ENCODE results near the gene TTC1.

Gene TTC1

DNA sequence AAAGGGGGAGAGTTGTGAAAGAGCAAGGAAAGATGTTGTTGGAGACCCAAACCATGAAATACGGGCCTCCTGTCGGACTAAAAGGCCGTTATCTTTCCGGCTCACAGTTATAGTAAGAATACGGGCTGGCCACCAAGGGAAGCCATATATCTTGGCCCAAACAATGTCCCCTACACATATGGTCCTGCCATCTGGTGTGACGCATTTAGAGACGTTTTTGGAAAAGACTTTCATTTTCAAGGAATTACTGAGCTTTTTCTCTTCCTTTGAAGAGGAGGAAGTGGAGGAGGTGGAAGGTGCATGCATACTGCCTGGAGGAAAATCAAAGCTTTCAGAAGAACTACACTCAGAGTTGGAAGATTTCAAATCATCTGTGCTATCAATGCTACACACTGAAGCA is 83.6 kb downstream of the TTC1 start:
- Histone ChIP-seq H4K20me1 (ENCODE audit: insufficient read depth, low read length, poor library complexity, severe bottlenecking) (no peaks in the 10 kb centered on the region), H3K79me2 (ENCODE audit: insufficient read depth, low read length) (no peaks in the 10 kb centered on the region), H3K36me3 (ENCODE audit: insufficient read depth, low read length) (peaks cover 20% of the 10 kb centered on the region; the same call in 1 of the 2 replicates), H3K9me3 (ENCODE audit: insufficient read depth, low read depth, low read length) (no peaks in the 10 kb centered on the region), H3K4me2 (ENCODE audit: low read depth, low read length, poor library complexity, severe bottlenecking) (no peak overlapping the region), H3F3A (ENCODE audit: low read depth) (no peaks in the 10 kb centered on the region), H3K4me1 (ENCODE audit: insufficient read depth, low read length, poor library complexity, severe bottlenecking) (no peaks in the 10 kb centered on the region), H3K4me3 (ENCODE audit: low read length, poor library complexity, severe bottlenecking) (no peak overlapping the region), H3K9ac (ENCODE audit: low read depth, low read length, poor library complexity, severe bottlenecking) (no peak overlapping the region), H3K9me2 (replicated peaks; ENCODE audit: low read depth, low read length) (no peaks in the 10 kb centered on the region), H2AFZ (ENCODE audit: low read length) (no peak overlapping the region), H3K27me3 (ENCODE audit: insufficient read depth, low read length, poor library complexity, severe bottlenecking) (no peaks in the 10 kb centered on the region)
- TF ChIP-seq EZH2phosphoT487 (IDR thresholded peaks at IDR 0.05; ENCODE audit: borderline replicate concordance) (no peak), CTCF (conservative IDR thresholded peaks at IDR 0.05; ENCODE audit: low read length) (no peak)

DNA sequence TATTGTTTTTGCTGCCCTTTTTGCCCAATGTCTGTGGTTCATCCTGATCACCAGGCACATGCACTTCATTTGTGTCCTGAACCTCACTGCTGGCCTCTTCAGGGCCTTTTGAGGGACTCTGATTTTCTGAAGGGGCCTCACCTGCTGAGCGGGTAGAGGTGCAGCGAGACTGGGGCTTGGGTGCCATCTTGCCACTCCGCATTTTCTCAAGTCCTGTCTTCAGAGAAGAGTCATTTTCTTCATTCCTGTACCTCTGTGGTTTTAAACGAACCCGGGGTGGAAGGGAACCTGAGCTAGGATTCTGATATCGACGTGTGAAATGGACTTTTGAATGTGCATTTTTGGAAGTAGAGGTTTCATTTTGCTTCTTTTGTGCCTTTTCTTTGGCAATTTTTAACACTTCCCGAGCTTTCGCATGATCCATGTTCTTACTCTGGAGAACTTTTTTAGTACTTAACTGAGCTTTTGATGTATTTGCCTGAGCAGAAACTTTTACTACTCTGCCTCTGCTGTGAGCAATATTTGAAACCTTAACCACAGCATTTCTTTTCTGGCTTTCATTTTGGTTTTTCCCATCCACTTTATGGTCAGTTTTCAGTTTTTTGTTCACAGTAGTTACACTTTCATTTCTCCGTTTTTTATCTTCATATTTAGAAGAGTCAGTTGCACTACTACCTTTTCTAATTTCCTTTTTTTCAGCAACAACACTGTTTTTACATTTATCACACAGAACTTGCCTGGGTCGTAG is 84.2 kb downstream of the TTC1 start:
- no peaks in the 10 kb centered on the region for H3K27me3 ChIP-seq (ENCODE audit: insufficient read depth, low read length, poor library complexity, severe bottlenecking)
- no peaks in the 10 kb centered on the region for H3F3A ChIP-seq (ENCODE audit: low read depth)
- no peaks in the 10 kb centered on the region for H4K20me1 ChIP-seq (ENCODE audit: insufficient read depth, low read length, poor library complexity, severe bottlenecking)
- H3K36me3 ChIP-seq (ENCODE audit: insufficient read depth, low read length), result peaks cover 20% of the 10 kb centered on the region; the same call in 1 of the 2 replicates
- H3K4me1 ChIP-seq (ENCODE audit: insufficient read depth, low read length, poor library complexity, severe bottlenecking), result no peaks in the 10 kb centered on the region
- no peak overlapping the region for H3K9ac ChIP-seq (ENCODE audit: low read depth, low read length, poor library complexity, severe bottlenecking)
- H3K9me3 ChIP-seq (ENCODE audit: insufficient read depth, low read depth, low read length), result no peaks in the 10 kb centered on the region
- H3K79me2 ChIP-seq (ENCODE audit: insufficient read depth, low read length), result no peaks in the 10 kb centered on the region
- H2AFZ ChIP-seq (ENCODE audit: low read length), result no peak overlapping the region
- H3K4me2 ChIP-seq (ENCODE audit: low read depth, low read length, poor library complexity, severe bottlenecking), result no peak overlapping the region
- TF ChIP-seq EZH2phosphoT487 (IDR thresholded peaks at IDR 0.05; ENCODE audit: borderline replicate concordance) (no peak), CTCF (conservative IDR thresholded peaks at IDR 0.05; ENCODE audit: low read length) (no peak)
- no peaks in the 10 kb centered on the region for H3K9me2 ChIP-seq (replicated peaks; ENCODE audit: low read depth, low read length)
- H3K4me3 ChIP-seq (ENCODE audit: low read length, poor library complexity, severe bottlenecking), result no peak overlapping the region

DNA sequence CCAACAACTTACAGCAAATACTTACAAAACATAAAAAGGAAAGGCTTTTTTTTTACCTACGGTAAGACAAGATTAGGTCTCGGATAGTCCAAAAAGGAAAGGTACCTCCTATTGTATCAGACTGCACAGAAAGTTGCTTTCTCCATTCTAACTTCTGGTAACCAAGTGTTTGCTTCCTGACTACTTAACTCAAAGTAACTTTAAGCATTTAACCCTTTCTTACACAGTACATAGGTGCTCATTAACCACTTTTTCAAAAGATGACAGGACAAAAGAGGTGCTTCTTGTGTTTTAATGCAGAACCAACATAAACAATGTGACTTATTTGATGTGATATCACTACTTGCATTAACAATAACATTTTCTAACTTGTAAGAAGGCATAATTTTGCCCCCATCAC is 87.2 kb downstream of the TTC1 start:
- H3K79me2 ChIP-seq (ENCODE audit: insufficient read depth, low read length), result no peaks in the 10 kb centered on the region; the same call in 1 of the 2 replicates
- H3K36me3 ChIP-seq (ENCODE audit: insufficient read depth, low read length), result peaks cover 20% of the 10 kb centered on the region; the same call in 1 of the 2 replicates
- TF ChIP-seq EZH2phosphoT487 (IDR thresholded peaks at IDR 0.05; ENCODE audit: borderline replicate concordance) (no peak), CTCF (conservative IDR thresholded peaks at IDR 0.05; ENCODE audit: low read length) (no peak)
- H3K4me3 ChIP-seq (ENCODE audit: low read length, poor library complexity, severe bottlenecking), result no peak overlapping the region
- H3K27me3 ChIP-seq (ENCODE audit: insufficient read depth, low read length, poor library complexity, severe bottlenecking), result no peaks in the 10 kb centered on the region
- H2AFZ ChIP-seq (ENCODE audit: low read length), result no peak overlapping the region
- H3F3A ChIP-seq (ENCODE audit: low read depth), result no peaks in the 10 kb centered on the region
- H3K9ac ChIP-seq (ENCODE audit: low read depth, low read length, poor library complexity, severe bottlenecking), result no peak overlapping the region
- H3K4me1 ChIP-seq (ENCODE audit: insufficient read depth, low read length, poor library complexity, severe bottlenecking), result no peaks in the 10 kb centered on the region
- H3K4me2 ChIP-seq (ENCODE audit: low read depth, low read length, poor library complexity, severe bottlenecking), result no peak overlapping the region
- H3K9me2 ChIP-seq (replicated peaks; ENCODE audit: low read depth, low read length), result no peaks in the 10 kb centered on the region
- no peaks in the 10 kb centered on the region for H3K9me3 ChIP-seq (ENCODE audit: insufficient read depth, low read depth, low read length)
- H4K20me1 ChIP-seq (ENCODE audit: insufficient read depth, low read length, poor library complexity, severe bottlenecking), result no peaks in the 10 kb centered on the region

All from Loucy (cell line).